ENCODE data around the gene BPIFB2. TPM values are rescaled to one million over a fixed set of nuclear protein-coding genes. Genes with fewer than 3 reads are reported as not detected.
A peak's percentile ranks its signal among the peaks of the same experiment; 100 is the strongest.

Gene BPIFB2
- total and polyA plus RNA-seq, 11 donors, result not detected

GRCh38 chr20:32988008-32988407 lies 19.5 kb upstream of the BPIFB2 start:
- Histone ChIP-seq H3K27ac (peak overlapping the region in 2 of 12 donors; percentile 14 to 37), H3K27me3 (no peaks in the 10 kb centered on the region), H3K9me3 (no peaks in the 10 kb centered on the region), H3K4me3 (no peak overlapping the region), H3K4me1 (peaks cover 0 to 10% (median 0%) of the 10 kb centered on the region in 12 donors), H3K36me3 (no peaks in the 10 kb centered on the region)
- intact Hi-C loops (cut with DNase I), result no loop called here
- DNase-seq, result peak in 3 of 5 donors; percentile 39 to 86 (median 42)
- 34 to 63% (median 56%) methylated on average over 14 to 16 of the region's 16 CpGs for WGBS, 4 donors
- ATAC-seq, result peak; percentile 53 to 93 (median 89)
- no peak for TF ChIP-seq CTCF (IDR thresholded peaks at IDR 0.05)
- no peak for TF ChIP-seq POLR2A (IDR thresholded peaks at IDR 0.05)

- no peak overlapping the region for H3K4me3 ChIP-seq
- no peaks in the 10 kb centered on the region for H3K27me3 ChIP-seq
- ATAC-seq (no peak), DNase-seq (peak in 2 of 5 donors; percentile 1 to 24)
- intact Hi-C loops (cut with DNase I), result no loop called here
- 86 to 92% (median 90%) methylated on average over 13 to 14 of the region's 14 CpGs for WGBS, 4 donors
- peaks cover 0 to 1% (median 0%) of the 10 kb centered on the region in 12 donors for H3K9me3 ChIP-seq
- peaks cover 0 to 7% (median 0%) of the 10 kb centered on the region in 12 donors for H3K4me1 ChIP-seq
- TF ChIP-seq POLR2A (IDR thresholded peaks at IDR 0.05) (no peak), CTCF (IDR thresholded peaks at IDR 0.05) (no peak)
- no peaks in the 10 kb centered on the region for H3K36me3 ChIP-seq
- no peak overlapping the region for H3K27ac ChIP-seq
Measured at GRCh38 chr20:32989507-32990283, 17.8 kb upstream of the BPIFB2 start.

GRCh38 chr20:32990426-32990825 lies 17.1 kb upstream of the BPIFB2 start:
- Histone ChIP-seq H3K27me3 (no peaks in the 10 kb centered on the region), H3K9me3 (peaks cover 0 to 9% (median 0%) of the 10 kb centered on the region in 12 donors), H3K4me3 (no peak overlapping the region), H3K4me1 (peaks cover 0 to 7% (median 0%) of the 10 kb centered on the region in 12 donors), H3K36me3 (no peaks in the 10 kb centered on the region), H3K27ac (no peak overlapping the region)
- ATAC-seq, result no peak
- WGBS, 4 donors, result 65 to 75% (median 69%) methylated on average over 2 to 3 of the region's 3 CpGs
- intact Hi-C loops (cut with DNase I), result no loop called here
- no peak for TF ChIP-seq CTCF (IDR thresholded peaks at IDR 0.05)
- no peak for TF ChIP-seq POLR2A (IDR thresholded peaks at IDR 0.05)
- DNase-seq, result peak in 1 of 5 donors; percentile 22

- DNase-seq, result no peak
- no peaks in the 10 kb centered on the region for H3K36me3 ChIP-seq
- H3K9me3 ChIP-seq, result peaks cover 0 to 11% (median 0%) of the 10 kb centered on the region in 12 donors
- TF ChIP-seq CTCF (IDR thresholded peaks at IDR 0.05), result no peak
- TF ChIP-seq POLR2A (IDR thresholded peaks at IDR 0.05), result no peak
- no peak overlapping the region for H3K4me3 ChIP-seq
- intact Hi-C loops (cut with DNase I), result no loop called here
- 50 to 65% (median 63%) methylated on average over 3 of the region's 3 CpGs for WGBS, 4 donors
- no peak overlapping the region for H3K27ac ChIP-seq
- peaks cover 0 to 7% (median 0%) of the 10 kb centered on the region in 12 donors for H3K4me1 ChIP-seq
- no peak for ATAC-seq
- H3K27me3 ChIP-seq, result no peaks in the 10 kb centered on the region
Measured at GRCh38 chr20:32991383-32991782, 16.1 kb upstream of the BPIFB2 start.

Measured in heart left ventricle (tissue), 16 donors.